Measurements from ENCODE around the gene METTL8.

GRCh38 chr2:171475979-171476378 lies 42.2 kb upstream of the METTL8 start:
- TF ChIP-seq CTCF (IDR thresholded peaks at IDR 0.05), result no peak
- TF ChIP-seq POLR2A (IDR thresholded peaks at IDR 0.05), result no peak
